ENCODE data around the gene IRF1. TPM values are rescaled to one million over a fixed set of nuclear protein-coding genes. Genes with fewer than 3 reads are reported as not detected.
A peak's percentile ranks its signal among the peaks of the same experiment; 100 is the strongest.
"Not testable (repeated sequence)": the region's sequence is repeated elsewhere in the genome, so short reads cannot be mapped to it uniquely, and the experiment has no call there.

IRF1 gene
- total RNA-seq, 1 donor from 2014 or later, result 5.2 TPM

GRCh38 chr5:132487841-132488555 is 2.6 kb downstream of the IRF1 start:
- peaks cover 48 to 55% (median 49%) of the 10 kb centered on the region in 3 donors for H3K36me3 ChIP-seq (ENCODE audit: control insufficient read depth in 3 of 3, insufficient read depth in 3 of 3, low read length in 3 of 3)
- no peaks in the 10 kb centered on the region for H3K27me3 ChIP-seq (ENCODE audit: control insufficient read depth in 3 of 3, insufficient read depth in 3 of 3, low read length in 3 of 3)
- peak overlapping the region in 2 of 3 donors; percentile 7 to 60 for H3K9ac ChIP-seq (ENCODE audit: low read depth in 1 of 3, low read length in 3 of 3)
- no peaks in the 10 kb centered on the region for H3K9me3 ChIP-seq (ENCODE audit: control insufficient read depth in 3 of 3, low read length in 3 of 3)
- peaks cover 40 to 53% (median 48%) of the 10 kb centered on the region in 3 donors for H3K4me1 ChIP-seq (ENCODE audit: control insufficient read depth in 3 of 3, insufficient read depth in 3 of 3, low read length in 3 of 3)
- peak overlapping the region; percentile 8 to 45 (median 14) for H3K4me3 ChIP-seq (ENCODE audit: low read length in 3 of 3)
- no peak overlapping the region for H3K27ac ChIP-seq (ENCODE audit: low read depth, low read length)

GRCh38 chr5:132487095-132487428 is 3.5 kb downstream of the IRF1 start:
- H3K4me1 ChIP-seq (ENCODE audit: control insufficient read depth in 3 of 3, insufficient read depth in 3 of 3, low read length in 3 of 3), result peaks cover 39 to 49% (median 47%) of the 10 kb centered on the region in 3 donors
- H3K9ac ChIP-seq (ENCODE audit: low read depth in 1 of 3, low read length in 3 of 3), result no peak overlapping the region
- peaks cover 48 to 55% (median 49%) of the 10 kb centered on the region in 3 donors for H3K36me3 ChIP-seq (ENCODE audit: control insufficient read depth in 3 of 3, insufficient read depth in 3 of 3, low read length in 3 of 3)
- H3K4me3 ChIP-seq (ENCODE audit: low read length in 3 of 3), result no peak overlapping the region
- no peaks in the 10 kb centered on the region for H3K27me3 ChIP-seq (ENCODE audit: control insufficient read depth in 3 of 3, insufficient read depth in 3 of 3, low read length in 3 of 3)
- H3K9me3 ChIP-seq (ENCODE audit: control insufficient read depth in 3 of 3, low read length in 3 of 3), result no peaks in the 10 kb centered on the region
- H3K27ac ChIP-seq (ENCODE audit: low read depth, low read length), result no peak overlapping the region

- Histone ChIP-seq H3K4me3 (ENCODE audit: low read length in 3 of 3) (no peak overlapping the region), H3K36me3 (ENCODE audit: control insufficient read depth in 3 of 3, insufficient read depth in 3 of 3, low read length in 3 of 3) (peaks cover 48 to 55% (median 49%) of the 10 kb centered on the region in 3 donors), H3K9ac (ENCODE audit: low read depth in 1 of 3, low read length in 3 of 3) (no peak overlapping the region)
Observed at GRCh38 chr5:132486318-132487094, 4.1 kb downstream of the IRF1 start.

GRCh38 chr5:132485641-132486317 is 4.8 kb downstream of the IRF1 start:
- Histone ChIP-seq H3K4me1 (ENCODE audit: control insufficient read depth in 3 of 3, insufficient read depth in 3 of 3, low read length in 3 of 3) (peaks cover 28 to 46% (median 46%) of the 10 kb centered on the region in 3 donors), H3K9me3 (ENCODE audit: control insufficient read depth in 3 of 3, low read length in 3 of 3) (no peaks in the 10 kb centered on the region), H3K36me3 (ENCODE audit: control insufficient read depth in 3 of 3, insufficient read depth in 3 of 3, low read length in 3 of 3) (peaks cover 48 to 55% (median 49%) of the 10 kb centered on the region in 3 donors), H3K27me3 (ENCODE audit: control insufficient read depth in 3 of 3, insufficient read depth in 3 of 3, low read length in 3 of 3) (no peaks in the 10 kb centered on the region), H3K9ac (ENCODE audit: low read depth in 1 of 3, low read length in 3 of 3) (peak overlapping the region in 1 of 3 donors; percentile 45), H3K27ac (ENCODE audit: low read depth, low read length) (no peak overlapping the region), H3K4me3 (ENCODE audit: low read length in 3 of 3) (no peak overlapping the region)

More at GRCh38 chr5:132486318-132487094, 4.1 kb downstream of the IRF1 start:
- Histone ChIP-seq H3K4me1 (ENCODE audit: control insufficient read depth in 3 of 3, insufficient read depth in 3 of 3, low read length in 3 of 3) (peaks cover 33 to 46% (median 45%) of the 10 kb centered on the region in 3 donors), H3K27ac (ENCODE audit: low read depth, low read length) (no peak overlapping the region), H3K9me3 (ENCODE audit: control insufficient read depth in 3 of 3, low read length in 3 of 3) (no peaks in the 10 kb centered on the region), H3K27me3 (ENCODE audit: control insufficient read depth in 3 of 3, insufficient read depth in 3 of 3, low read length in 3 of 3) (no peaks in the 10 kb centered on the region)

- H3K27ac ChIP-seq (ENCODE audit: low read depth, low read length); H3K4me3 ChIP-seq (ENCODE audit: low read length in 3 of 3); H3K27me3 ChIP-seq (ENCODE audit: control insufficient read depth in 3 of 3, insufficient read depth in 3 of 3, low read length in 3 of 3); H3K9me3 ChIP-seq (ENCODE audit: control insufficient read depth in 3 of 3, low read length in 3 of 3): not testable (repeated sequence)
- peaks cover 48 to 55% (median 49%) of the 10 kb centered on the region in 3 donors for H3K36me3 ChIP-seq (ENCODE audit: control insufficient read depth in 3 of 3, insufficient read depth in 3 of 3, low read length in 3 of 3)
- peak overlapping the region in 1 of 3 donors; percentile 45 for H3K9ac ChIP-seq (ENCODE audit: low read depth in 1 of 3, low read length in 3 of 3)
- H3K4me1 ChIP-seq (ENCODE audit: control insufficient read depth in 3 of 3, insufficient read depth in 3 of 3, low read length in 3 of 3), result peaks cover 28 to 46% (median 46%) of the 10 kb centered on the region in 3 donors
Observed at GRCh38 chr5:132484876-132485640, 5.5 kb downstream of the IRF1 start.

GRCh38 chr5:132484391-132484725 is 6.2 kb downstream of the IRF1 start:
- Histone ChIP-seq H3K4me3 (ENCODE audit: low read length in 3 of 3) (no peak overlapping the region), H3K36me3 (ENCODE audit: control insufficient read depth in 3 of 3, insufficient read depth in 3 of 3, low read length in 3 of 3) (peaks cover 48 to 55% (median 49%) of the 10 kb centered on the region in 3 donors), H3K9ac (ENCODE audit: low read depth in 1 of 3, low read length in 3 of 3) (no peak overlapping the region), H3K9me3 (ENCODE audit: control insufficient read depth in 3 of 3, low read length in 3 of 3) (no peaks in the 10 kb centered on the region), H3K27me3 (ENCODE audit: control insufficient read depth in 3 of 3, insufficient read depth in 3 of 3, low read length in 3 of 3) (no peaks in the 10 kb centered on the region), H3K4me1 (ENCODE audit: control insufficient read depth in 3 of 3, insufficient read depth in 3 of 3, low read length in 3 of 3) (peaks cover 21 to 39% (median 39%) of the 10 kb centered on the region in 3 donors), H3K27ac (ENCODE audit: low read depth, low read length) (no peak overlapping the region)

GRCh38 chr5:132483661-132484390 is 6.7 kb downstream of the IRF1 start:
- Histone ChIP-seq H3K4me1 (ENCODE audit: control insufficient read depth in 3 of 3, insufficient read depth in 3 of 3, low read length in 3 of 3) (peaks cover 15 to 35% (median 34%) of the 10 kb centered on the region in 3 donors), H3K27me3 (ENCODE audit: control insufficient read depth in 3 of 3, insufficient read depth in 3 of 3, low read length in 3 of 3) (no peaks in the 10 kb centered on the region), H3K4me3 (ENCODE audit: low read length in 3 of 3) (no peak overlapping the region), H3K9ac (ENCODE audit: low read depth in 1 of 3, low read length in 3 of 3) (no peak overlapping the region), H3K36me3 (ENCODE audit: control insufficient read depth in 3 of 3, insufficient read depth in 3 of 3, low read length in 3 of 3) (peaks cover 46 to 50% (median 48%) of the 10 kb centered on the region in 3 donors), H3K27ac (ENCODE audit: low read depth, low read length) (no peak overlapping the region), H3K9me3 (ENCODE audit: control insufficient read depth in 3 of 3, low read length in 3 of 3) (no peaks in the 10 kb centered on the region)

- Histone ChIP-seq H3K27ac (ENCODE audit: low read depth, low read length) (no peak overlapping the region), H3K27me3 (ENCODE audit: control insufficient read depth in 3 of 3, insufficient read depth in 3 of 3, low read length in 3 of 3) (no peaks in the 10 kb centered on the region), H3K9ac (ENCODE audit: low read depth in 1 of 3, low read length in 3 of 3) (no peak overlapping the region), H3K4me3 (ENCODE audit: low read length in 3 of 3) (no peak overlapping the region), H3K9me3 (ENCODE audit: control insufficient read depth in 3 of 3, low read length in 3 of 3) (no peaks in the 10 kb centered on the region), H3K4me1 (ENCODE audit: control insufficient read depth in 3 of 3, insufficient read depth in 3 of 3, low read length in 3 of 3) (peaks cover 11 to 37% (median 35%) of the 10 kb centered on the region in 3 donors), H3K36me3 (ENCODE audit: control insufficient read depth in 3 of 3, insufficient read depth in 3 of 3, low read length in 3 of 3) (peaks cover 44 to 46% (median 46%) of the 10 kb centered on the region in 3 donors)
Observed at GRCh38 chr5:132483101-132483500, 7.5 kb downstream of the IRF1 start.

All from skeletal muscle tissue (tissue), 4 donors.